SK-N-SH (cell line): ENCODE results near the gene MAN1B1. TPM values are rescaled to one million over a fixed set of nuclear protein-coding genes. Genes with fewer than 3 reads are reported as not detected.

Source experiments
- CTCF ChIA-PET: fragments of 300-600, 350-600 bp; formaldehyde crosslinking; extraction: SDS; loops from one replicate; lab custom pipeline; 2021; lab: Yijun Ruan, JAX
- POLR2A ChIA-PET: fragments of 350-600 bp; sonication (Branson Sonifier 250); formaldehyde crosslinking; extraction: SDS; loops from one replicate; lab custom pipeline; 2020; ENCODE audit warnings: antibody characterized with exemption, inconsistent platforms; lab: Yijun Ruan, JAX
- DNase-seq: peaks from one replicate; pipeline ENCODE4 v3.0.0; 2012
- H2AFZ ChIP-seq: fragments of 200-600 bp; sonication (generic); 2 replicates; pipeline ENCODE4 v1.8.1; 2016; ENCODE audit warnings: antibody characterized with exemption, mild to moderate bottlenecking, low read depth
- H3F3A ChIP-seq: fragments of 200-600 bp; sonication (generic); replicated peaks from 2 replicates; pipeline ENCODE3; 2016; ENCODE audit warnings: antibody characterized with exemption, mild to moderate bottlenecking; ENCODE audit not compliant: insufficient read depth
- H3K27ac ChIP-seq, 2 experiments: fragments of 200-500 bp in 1 of 2; fragments of 200-600 bp in 1 of 2; sonication (Bioruptor generic) in 1 of 2; sonication (generic), shearing (Covaris generic) in 1 of 2; 2 replicates each; pipeline versions ENCODE4 v1.5.1 to v1.6.1; 2014 to 2016; ENCODE audit warnings: low read depth in 2 of 2, inconsistent platforms in 1 of 2, low read length in 1 of 2, mild to moderate bottlenecking in 1 of 2, mixed read lengths in 1 of 2
- H3K27me3 ChIP-seq: fragments of 200-600 bp; sonication (generic), shearing (Covaris generic); 2 replicates; pipeline ENCODE4 v1.6.1; 2016; ENCODE audit warnings: mixed run types; ENCODE audit not compliant: insufficient read depth
- H3K36me3 ChIP-seq, 2 experiments: fragments of 200-500 bp in 1 of 2; fragments of 200-600 bp in 1 of 2; sonication (Bioruptor generic) in 1 of 2; sonication (generic) in 1 of 2; replicated peaks in 1 of 2; 2 replicates each; pipeline versions ENCODE3 to v1.5.1; 2014 to 2016; ENCODE audit warnings: low read length in 1 of 2, mild to moderate bottlenecking in 1 of 2; ENCODE audit not compliant: insufficient read depth in 2 of 2, control insufficient read depth in 1 of 2
- H3K4me1 ChIP-seq, 2 experiments: fragments of 200-500 bp in 1 of 2; fragments of 200-600 bp in 1 of 2; sonication (Bioruptor generic) in 1 of 2; sonication (generic), shearing (Covaris generic) in 1 of 2; 2 replicates each; pipeline versions ENCODE4 v1.5.1 to v1.6.1; 2014 to 2016; ENCODE audit warnings: low read depth in 1 of 2, low read length in 1 of 2, mixed run types in 1 of 2; ENCODE audit not compliant: insufficient read depth in 2 of 2, control insufficient read depth in 1 of 2
- H3K4me2 ChIP-seq: fragments of 200-600 bp; sonication (generic), shearing (Covaris generic); 2 replicates; pipeline ENCODE4 v1.6.1; 2017; ENCODE audit warnings: mixed run types
- H3K4me3 ChIP-seq, 2 experiments: fragments of 200-500 bp in 1 of 2; fragments of 200-600 bp in 1 of 2; sonication (Bioruptor generic) in 1 of 2; sonication (generic), shearing (Covaris generic) in 1 of 2; 2 replicates each; pipeline versions ENCODE4 v1.5.1 to v1.8.1; 2014 to 2016; ENCODE audit warnings: low read depth in 2 of 2, inconsistent platforms in 1 of 2, low read length in 1 of 2, mild to moderate bottlenecking in 1 of 2, mixed read lengths in 1 of 2, moderate library complexity in 1 of 2
- H3K79me2 ChIP-seq: fragments of 200-600 bp; sonication (generic); 2 replicates; pipeline ENCODE4 v1.8.1; 2017; ENCODE audit warnings: mild to moderate bottlenecking; ENCODE audit not compliant: insufficient read depth
- H3K9ac ChIP-seq: fragments of 200-600 bp; sonication (generic); 2 replicates; pipeline ENCODE4 v1.6.1; 2017; ENCODE audit warnings: mixed run types
- H3K9me2 ChIP-seq: fragments of 200-600 bp; sonication (generic); 2 replicates; pipeline ENCODE4 v1.6.1; 2017; ENCODE audit warnings: mixed run types
- H3K9me3 ChIP-seq: fragments of 200-600 bp; sonication (generic); 2 replicates; pipeline ENCODE4 v1.6.1; 2017; ENCODE audit warnings: mixed run types, mild to moderate bottlenecking, moderate library complexity
- H4K20me1 ChIP-seq: fragments of 200-600 bp; sonication (generic); 2 replicates; pipeline ENCODE4 v1.6.1; 2017; ENCODE audit warnings: mild to moderate bottlenecking, mixed run types; ENCODE audit not compliant: insufficient read depth
- CTCF ChIP-seq: fragments of 200-600 bp; sonication (generic); IDR thresholded peaks from 2 replicates; pipeline ENCODE4 v1.6.1; 2017; ENCODE audit warnings: antibody characterized with exemption, mild to moderate bottlenecking, moderate library complexity
- ELF1 ChIP-seq: IDR thresholded peaks from 2 replicates; pipeline ENCODE4 v1.4.0; 2012
- EP300 ChIP-seq, 2 experiments: IDR thresholded peaks; 2 replicates each; pipeline versions ENCODE4 v1.4.0 to v1.6.1; 2012; ENCODE audit warnings: borderline replicate concordance in 1 of 2, low read depth in 1 of 2, low read length in 1 of 2
- FOSL2 ChIP-seq: IDR thresholded peaks from 2 replicates; pipeline ENCODE4 v1.4.0; 2012; ENCODE audit warnings: low read depth, mild to moderate bottlenecking, moderate library complexity, borderline replicate concordance
- FOXJ3 ChIP-seq: sonication (generic); formaldehyde crosslinking; IDR thresholded peaks from 2 replicates; pipeline ENCODE4 v1.5.1; 2020; ENCODE audit warnings: mild to moderate bottlenecking, missing genetic modification reagents
- FOXM1 ChIP-seq: IDR thresholded peaks from 2 replicates; pipeline ENCODE4 v1.4.0; 2012; ENCODE audit warnings: low read depth, mild to moderate bottlenecking
- GABPA ChIP-seq: IDR thresholded peaks from 2 replicates; pipeline ENCODE4 v1.4.0; 2012; ENCODE audit warnings: low read depth, mild to moderate bottlenecking
- GATA2 ChIP-seq: sonication (generic); formaldehyde crosslinking; IDR thresholded peaks from 2 replicates; pipeline ENCODE4 v1.5.0; 2020; ENCODE audit warnings: mild to moderate bottlenecking, missing genetic modification reagents
- IRF3 ChIP-seq: fragments of 150-350 bp; IDR thresholded peaks from 2 replicates; pipeline ENCODE4 v1.6.1; 2016; ENCODE audit warnings: mild to moderate bottlenecking, low read depth, low read length
- JUND ChIP-seq: IDR thresholded peaks from 2 replicates; pipeline ENCODE4 v1.4.0; 2012
- NFIC ChIP-seq: IDR thresholded peaks from 2 replicates; pipeline ENCODE4 v1.4.0; 2012; ENCODE audit warnings: borderline replicate concordance
- RAD21 ChIP-seq: IDR thresholded peaks from 2 replicates; pipeline ENCODE4 v1.6.1; 2012; ENCODE audit warnings: mild to moderate bottlenecking, low read length
- REST ChIP-seq: IDR thresholded peaks from 2 replicates; pipeline ENCODE4 v1.6.1; 2012; ENCODE audit warnings: mild to moderate bottlenecking, low read depth, low read length, moderate library complexity
- RXRA ChIP-seq: IDR thresholded peaks from 2 replicates; pipeline ENCODE4 v1.4.0; 2012; ENCODE audit warnings: low read depth, mild to moderate bottlenecking, borderline replicate concordance
- TAF1 ChIP-seq: IDR thresholded peaks from 2 replicates; pipeline ENCODE4 v1.6.1; 2012; ENCODE audit warnings: low read depth, mild to moderate bottlenecking, low read length, moderate library complexity, borderline replicate concordance
- TCF12 ChIP-seq: IDR thresholded peaks from 2 replicates; pipeline ENCODE4 v1.4.0; 2012
- TEAD4 ChIP-seq: IDR thresholded peaks from 2 replicates; pipeline ENCODE4 v1.4.0; 2012; ENCODE audit warnings: mild to moderate bottlenecking, borderline replicate concordance; ENCODE audit not compliant: insufficient read depth
- USF1 ChIP-seq: IDR thresholded peaks from 2 replicates; pipeline ENCODE4 v1.4.0; 2012; ENCODE audit warnings: low read depth, borderline replicate concordance
- USF2 ChIP-seq: fragments of 150-350 bp; IDR thresholded peaks from 2 replicates; pipeline ENCODE4 v1.6.1; 2017; ENCODE audit warnings: antibody characterized with exemption, low read length, low read depth, borderline replicate concordance
- WGBS: methylation state at CpG from one replicate; pipeline ENCODE4 v1.1.6; 2017; ENCODE audit warnings: low lambda C conversion rate; 5-methylcytosine and 5-hydroxymethylcytosine counted together
- polyA plus RNA-seq, 3 experiments: library from polyadenylated mRNA; depleted of rRNA; stranded (reverse); fragments of >200 nt; gene quantifications; 2 replicates each; pipeline ENCODE4 v1.2.3, GENCODE V29; 2012

The MAN1B1 gene
- polyA plus RNA-seq, 1 of the 3 experiments (the other 2 are of a cell fraction), result 57.8 TPM

- peak overlapping the region; percentile 69; the same call in 1 of the 2 replicates for H2AFZ ChIP-seq
- H3K4me1 ChIP-seq, result peaks cover 13 to 21% of the 10 kb centered on the region in 2 experiments
- WGBS, result 25% methylated on average over 8 of the region's 22 CpGs
- ChIA-PET CTCF (interaction anchor here (0.7 to 3.5 kb wide), 13 partner anchors 8 to 149 kb away, joined by 3 to 18 read pairs (median 5); partner anchors contain the start of genes NPDC1, RNF224 and SAPCD2), POLR2A (interaction anchor here (0.6 to 2.1 kb wide), 6 partner anchors 17 to 309 kb away, joined by 3 to 21 read pairs (median 6); partner anchors contain the start of genes NPDC1, RNF208, SAPCD2 and TUBB4B)
- H4K20me1 ChIP-seq, result no peaks in the 10 kb centered on the region
- peaks cover 9 to 12% of the 10 kb centered on the region in 2 experiments for H3K36me3 ChIP-seq
- H3K4me2 ChIP-seq, result peak overlapping the region; percentile 99
- H3K9ac ChIP-seq, result peak overlapping the region; percentile 79
- TF ChIP-seq GABPA (peak; percentile 34; the same call in 1 of the 2 replicates), GATA2 (no peak)
- H3K27me3 ChIP-seq, result no peaks in the 10 kb centered on the region
- no peaks in the 10 kb centered on the region for H3K9me2 ChIP-seq
- peak overlapping the region; percentile 80 to 93 for H3K4me3 ChIP-seq
- no peaks in the 10 kb centered on the region for H3K9me3 ChIP-seq
- H3K27ac ChIP-seq, result peak overlapping the region; percentile 57 to 88; a peak in 3 of 4 replicates
- H3K79me2 ChIP-seq, result peaks cover 18% of the 10 kb centered on the region; the same call in 1 of the 2 replicates
- DNase-seq, result peak; percentile 67
- H3F3A ChIP-seq, result peaks cover 18% of the 10 kb centered on the region
Measured at GRCh38 chr9:137087409-137087925, 682 bp downstream of the MAN1B1 start.

- Histone ChIP-seq H4K20me1 (no peaks in the 10 kb centered on the region), H3K4me2 (peak overlapping the region; percentile 99), H3K36me3 (peaks cover 14% of the 10 kb centered on the region in 2 experiments), H3K27me3 (no peaks in the 10 kb centered on the region), H3F3A (peaks cover 12% of the 10 kb centered on the region), H2AFZ (no peak overlapping the region), H3K9me2 (no peaks in the 10 kb centered on the region), H3K79me2 (peaks cover 18% of the 10 kb centered on the region; the same call in 1 of the 2 replicates), H3K9ac (no peak overlapping the region), H3K4me3 (peak overlapping the region in 1 of 2 experiments; percentile 80; a peak in 1 of 4 replicates), H3K27ac (no peak overlapping the region), H3K9me3 (no peaks in the 10 kb centered on the region), H3K4me1 (peaks cover 13 to 21% of the 10 kb centered on the region in 2 experiments)
- WGBS, result 88% methylated on average over 5 of the region's 5 CpGs
- no peak for DNase-seq
- ChIA-PET POLR2A (no interaction called here), CTCF (interaction anchor here (0.8 to 3.5 kb wide), 7 partner anchors 20 to 149 kb away, joined by 3 to 18 read pairs (median 5); partner anchors contain the start of genes NPDC1 and RNF224)
- TF ChIP-seq NFIC, result no peak
- no peak for TF ChIP-seq TEAD4
- no peak for TF ChIP-seq TCF12
- TF ChIP-seq RAD21, result no peak
- TF ChIP-seq USF2, result no peak
- no peak for TF ChIP-seq FOSL2
- TF ChIP-seq ELF1, result no peak
- TF ChIP-seq JUND, result no peak
- no peak for TF ChIP-seq CTCF
- no peak for TF ChIP-seq REST
- TF ChIP-seq FOXM1, result no peak
- TF ChIP-seq EP300 (IDR thresholded peaks at IDR 0.05; ENCODE audit: borderline replicate concordance in 1 of 2, low read depth in 1 of 2, low read length in 1 of 2), result no peak
- TF ChIP-seq GABPA, result no peak
- TF ChIP-seq FOXJ3 (CRISPR knock-in tag), result no peak
- TF ChIP-seq RXRA, result no peak
- TF ChIP-seq USF1, result no peak
- no peak for TF ChIP-seq TAF1
- no peak for TF ChIP-seq IRF3
Measured at GRCh38 chr9:137088121-137088520, 1.3 kb downstream of the MAN1B1 start.
